Caco-2 (cell line): ENCODE data around the gene KCNJ3. TPM values are rescaled to one million over a fixed set of nuclear protein-coding genes. Genes with fewer than 3 reads are reported as not detected.

Experiments used
- BruUV-seq: library from RNA; stranded (reverse); fragments of 400-500 nt; replicated peaks from 2 replicates; lab custom pipeline; 2021; lab: Mats Ljungman, UMichigan
- CTCF ChIA-PET: fragments of 300-600 bp; sonication (Branson Sonifier 250); formaldehyde crosslinking; loops from one replicate; lab custom pipeline; 2022; ENCODE audit warnings: antibody characterized with exemption; lab: Charles Lee
- POLR2A ChIA-PET: fragments of 300-600 bp; sonication (Branson Sonifier 250); formaldehyde crosslinking; loops from one replicate; lab custom pipeline; 2022; ENCODE audit warnings: antibody characterized with exemption; lab: Charles Lee
- DNase-seq, 2 experiments: peaks; one replicate each; pipeline versions ENCODE4 v3.0.0 to v3.0.0-alpha.2; 2020 to 2022
- H3K27me3 ChIP-seq: replicated peaks from 2 replicates; pipeline ENCODE4 v1.6.0; 2011; ENCODE audit warnings: low read length; ENCODE audit not compliant: control insufficient read depth, insufficient read depth
- H3K36me3 ChIP-seq: 2 replicates; pipeline ENCODE4 v1.5.1; 2011; ENCODE audit warnings: low read length; ENCODE audit not compliant: control insufficient read depth, insufficient read depth
- H3K4me1 ChIP-seq: fragments of 250-450 bp; sonication (Bioruptor Pico); 2 replicates; pipeline ENCODE4 v1.5.1; 2020; ENCODE audit warnings: mild to moderate bottlenecking
- H3K4me3 ChIP-seq: 2 replicates; pipeline ENCODE4 v1.5.1; 2011; ENCODE audit warnings: low read depth, mild to moderate bottlenecking, control low read depth, low read length
- H3K9me3 ChIP-seq: fragments of 250-450 bp; sonication (Bioruptor Pico); 2 replicates; pipeline ENCODE4 v1.5.1; 2020; ENCODE audit warnings: mild to moderate bottlenecking, moderate library complexity
- H3K27ac Mint-ChIP-seq: one replicate; pipeline ENCODE4 v1.8.0; 2022; ENCODE audit warnings: mixed read lengths; ENCODE audit not compliant: unreplicated experiment
- H3K27me3 Mint-ChIP-seq: one replicate; pipeline ENCODE4 v1.8.0; 2022; ENCODE audit warnings: mixed read lengths; ENCODE audit not compliant: insufficient read depth, unreplicated experiment
- H3K36me3 Mint-ChIP-seq: one replicate; pipeline ENCODE4 v1.8.0; 2022; ENCODE audit warnings: mild to moderate bottlenecking, mixed read lengths; ENCODE audit not compliant: insufficient read depth, unreplicated experiment
- H3K4me1 Mint-ChIP-seq: one replicate; pipeline ENCODE4 v1.8.0; 2022; ENCODE audit warnings: low read depth, mixed read lengths; ENCODE audit not compliant: unreplicated experiment
- H3K4me3 Mint-ChIP-seq: one replicate; pipeline ENCODE4 v1.8.0; 2022; ENCODE audit warnings: mild to moderate bottlenecking, moderate library complexity, mixed read lengths; ENCODE audit not compliant: unreplicated experiment
- H3K9me3 Mint-ChIP-seq: one replicate; pipeline ENCODE4 v1.8.0; 2022; ENCODE audit warnings: mixed read lengths; ENCODE audit not compliant: unreplicated experiment
- intact Hi-C: fragments of 100-400 bp; cut with micrococcal nuclease; formaldehyde crosslinking; loops from one replicate; pipeline ENCODE4 v1.10.0; 2022; ENCODE audit not compliant: unreplicated experiment
- total RNA-seq: library from RNA; stranded (reverse); gene quantifications from 2 replicates; pipeline ENCODE4 v1.2.3, GENCODE V29; 2022
- TF ChIP-seq, protein P1 (sequence below), 2 experiments: fragments of 200-600 bp in 1 of 2; IDR thresholded peaks; 1 replicate in 1 of 2; 2 replicates in 1 of 2; pipeline versions ENCODE4 v1.5.1 to v1.8.0; 2011 to 2022; ENCODE audit warnings: antibody characterized with exemption in 1 of 2, control low read depth in 1 of 2, inconsistent platforms in 1 of 2, low read depth in 1 of 2, low read length in 1 of 2, mild to moderate bottlenecking in 1 of 2, moderate library complexity in 1 of 2; ENCODE audit not compliant: insufficient read depth in 1 of 2, severe bottlenecking in 1 of 2, unreplicated experiment in 1 of 2

The KCNJ3 gene
- total RNA-seq, 1 experiment from 2014 or later = not detected

DNA sequence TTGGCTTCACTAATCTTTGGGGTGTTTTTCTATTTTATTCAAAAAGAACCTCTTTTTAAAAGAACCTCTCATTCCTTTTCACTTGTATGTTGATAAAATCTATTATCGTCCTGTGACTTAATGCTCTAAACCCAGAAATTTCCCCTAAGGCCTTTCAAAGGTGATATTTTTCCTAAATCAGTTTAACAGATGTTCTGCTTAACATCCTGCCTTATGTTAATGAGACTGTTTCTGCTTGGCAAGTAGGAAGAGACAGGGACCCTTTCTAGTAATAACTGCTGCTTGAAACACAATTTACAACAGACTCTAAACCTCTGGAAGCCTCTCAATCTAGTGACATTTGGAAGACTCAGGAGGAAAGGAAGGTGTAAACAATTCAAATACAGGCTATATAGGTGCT, 128.8 kb downstream of the KCNJ3 start:
- CTCF ChIA-PET = no interaction called here
- Histone ChIP-seq H3K36me3 (no peaks in the 10 kb centered on the region), H3K9me3 (no peaks in the 10 kb centered on the region; the same call in 1 of the 2 replicates), H3K4me3 (no peak overlapping the region), H3K4me1 (no peaks in the 10 kb centered on the region), H3K27me3 (no peaks in the 10 kb centered on the region)
- Mint-ChIP-seq H3K36me3 (no peaks in the 10 kb centered on the region), H3K4me3 (no peak overlapping the region), H3K9me3 (no peaks in the 10 kb centered on the region), H3K27me3 (peaks cover 2% of the 10 kb centered on the region), H3K27ac (no peak overlapping the region), H3K4me1 (no peaks in the 10 kb centered on the region)
- POLR2A ChIA-PET = no interaction called here
- intact Hi-C loops = no loop called here
- DNase-seq = no peak
- TF ChIP-seq, protein P1, sequence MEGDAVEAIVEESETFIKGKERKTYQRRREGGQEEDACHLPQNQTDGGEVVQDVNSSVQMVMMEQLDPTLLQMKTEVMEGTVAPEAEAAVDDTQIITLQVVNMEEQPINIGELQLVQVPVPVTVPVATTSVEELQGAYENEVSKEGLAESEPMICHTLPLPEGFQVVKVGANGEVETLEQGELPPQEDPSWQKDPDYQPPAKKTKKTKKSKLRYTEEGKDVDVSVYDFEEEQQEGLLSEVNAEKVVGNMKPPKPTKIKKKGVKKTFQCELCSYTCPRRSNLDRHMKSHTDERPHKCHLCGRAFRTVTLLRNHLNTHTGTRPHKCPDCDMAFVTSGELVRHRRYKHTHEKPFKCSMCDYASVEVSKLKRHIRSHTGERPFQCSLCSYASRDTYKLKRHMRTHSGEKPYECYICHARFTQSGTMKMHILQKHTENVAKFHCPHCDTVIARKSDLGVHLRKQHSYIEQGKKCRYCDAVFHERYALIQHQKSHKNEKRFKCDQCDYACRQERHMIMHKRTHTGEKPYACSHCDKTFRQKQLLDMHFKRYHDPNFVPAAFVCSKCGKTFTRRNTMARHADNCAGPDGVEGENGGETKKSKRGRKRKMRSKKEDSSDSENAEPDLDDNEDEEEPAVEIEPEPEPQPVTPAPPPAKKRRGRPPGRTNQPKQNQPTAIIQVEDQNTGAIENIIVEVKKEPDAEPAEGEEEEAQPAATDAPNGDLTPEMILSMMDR (IDR thresholded peaks at IDR 0.05; ENCODE audit: insufficient read depth in 1 of 2, low read depth in 1 of 2, low read length in 1 of 2, severe bottlenecking in 1 of 2, unreplicated experiment in 1 of 2) = no peak
- BruUV-seq = no TSS peak

DNA sequence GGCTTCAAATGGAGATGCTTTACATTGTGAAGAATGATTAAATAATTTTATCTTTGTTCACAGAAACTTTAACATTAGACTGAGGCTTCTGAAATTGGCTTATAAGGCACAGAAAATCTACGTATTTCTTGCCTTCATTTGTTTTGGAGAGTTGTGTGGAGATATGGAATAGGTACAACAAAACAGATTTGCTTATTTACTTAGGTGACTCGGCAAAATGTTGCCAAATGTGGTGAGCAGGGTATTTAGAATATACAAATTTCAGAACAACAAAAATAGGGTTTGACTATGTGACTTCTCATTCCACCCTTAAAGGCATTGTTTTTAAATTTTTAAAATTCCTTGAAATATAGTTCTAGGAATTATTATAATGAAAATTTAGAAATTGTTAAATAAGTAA, 134.2 kb downstream of the KCNJ3 start:
- Mint-ChIP-seq H3K4me1 (no peaks in the 10 kb centered on the region), H3K4me3 (no peak overlapping the region), H3K27ac (no peak overlapping the region), H3K9me3 (no peaks in the 10 kb centered on the region), H3K36me3 (no peaks in the 10 kb centered on the region), H3K27me3 (peaks cover 2% of the 10 kb centered on the region)
- intact Hi-C loops = no loop called here
- Histone ChIP-seq H3K4me1 (no peaks in the 10 kb centered on the region), H3K9me3 (no peaks in the 10 kb centered on the region), H3K27me3 (no peaks in the 10 kb centered on the region), H3K4me3 (no peak overlapping the region), H3K36me3 (no peaks in the 10 kb centered on the region)
- POLR2A ChIA-PET = no interaction called here
- TF ChIP-seq, protein P1 (IDR thresholded peaks at IDR 0.05; ENCODE audit: insufficient read depth in 1 of 2, low read depth in 1 of 2, low read length in 1 of 2, severe bottlenecking in 1 of 2, unreplicated experiment in 1 of 2) = no peak
- no peak for DNase-seq
- BruUV-seq = no TSS peak
- CTCF ChIA-PET = no interaction called here

DNA sequence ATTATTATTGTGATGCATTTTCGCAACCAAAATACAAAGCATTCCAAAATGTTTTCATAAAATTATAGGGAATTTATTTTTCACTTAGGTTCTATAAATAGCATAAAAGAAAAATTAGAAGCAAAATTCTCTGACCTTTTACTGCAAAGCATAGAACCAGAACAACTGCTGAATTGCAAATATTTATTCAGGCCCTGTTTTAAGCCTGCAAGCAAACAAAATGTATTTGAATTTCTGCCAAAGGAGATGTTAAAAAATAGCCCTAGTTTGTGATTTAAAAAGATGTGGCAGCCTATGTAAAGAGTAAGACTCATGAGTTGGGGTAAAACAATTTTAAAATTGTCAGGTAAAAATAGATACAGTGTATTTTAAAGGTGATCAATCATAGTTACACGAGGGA, 138.1 kb downstream of the KCNJ3 start:
- Histone ChIP-seq H3K4me1 (no peaks in the 10 kb centered on the region), H3K9me3 (no peaks in the 10 kb centered on the region), H3K4me3 (no peak overlapping the region), H3K36me3 (no peaks in the 10 kb centered on the region), H3K27me3 (no peaks in the 10 kb centered on the region)
- TF ChIP-seq, protein P1 (IDR thresholded peaks at IDR 0.05; ENCODE audit: insufficient read depth in 1 of 2, low read depth in 1 of 2, low read length in 1 of 2, severe bottlenecking in 1 of 2, unreplicated experiment in 1 of 2) = no peak
- Mint-ChIP-seq H3K9me3 (no peaks in the 10 kb centered on the region), H3K36me3 (no peaks in the 10 kb centered on the region), H3K27ac (no peak overlapping the region), H3K4me3 (no peak overlapping the region), H3K4me1 (no peaks in the 10 kb centered on the region), H3K27me3 (no peaks in the 10 kb centered on the region)
- DNase-seq = no peak
- CTCF ChIA-PET = no interaction called here
- POLR2A ChIA-PET = no interaction called here
- intact Hi-C loops = no loop called here
- no TSS peak for BruUV-seq
